ENCODE data around the gene ARSG. TPM values are rescaled to one million over a fixed set of nuclear protein-coding genes. Genes with fewer than 3 reads are reported as not detected.

Gene ARSG
- total and polyA plus RNA-seq, 4 donors = 1.5 to 5.4 (median 2.3) TPM

GRCh38 chr17:68294196-68294555 lies 2.9 kb downstream of the ARSG start:
- TF ChIP-seq TAF1 (conservative IDR thresholded peaks at IDR 0.05) (no peak), ZBTB33 (IDR thresholded peaks at IDR 0.05) (no peak), HNF4A (conservative IDR thresholded peaks at IDR 0.05) (no peak)
- H3K4me3 ChIP-seq (ENCODE audit: low read depth in 1 of 3, low read length in 3 of 3) = no peak overlapping the region
- no peaks in the 10 kb centered on the region for H3K9me3 ChIP-seq (ENCODE audit: control insufficient read depth in 4 of 4, low read length in 3 of 4)
- H3K9ac ChIP-seq (ENCODE audit: low read depth in 1 of 2, low read length in 2 of 2) = no peak overlapping the region
- WGBS = 92% methylated on average over 3 of the region's 3 CpGs
- DNase-seq (ENCODE audit: low spot score) = no peak
- H3K27me3 ChIP-seq (ENCODE audit: control insufficient read depth in 4 of 4, insufficient read depth in 4 of 4, low read length in 3 of 4) = no peaks in the 10 kb centered on the region
- H3K36me3 ChIP-seq (ENCODE audit: control insufficient read depth in 4 of 4, insufficient read depth in 3 of 4, low read depth in 1 of 4, low read length in 3 of 4) = no peaks in the 10 kb centered on the region
- peaks cover 5 to 22% (median 15%) of the 10 kb centered on the region in 4 donors for H3K4me1 ChIP-seq (ENCODE audit: control insufficient read depth in 4 of 4, insufficient read depth in 4 of 4, low read length in 3 of 4)
- no peak overlapping the region for H3K27ac ChIP-seq (ENCODE audit: low read depth in 1 of 2, low read length in 2 of 2)

DNA sequence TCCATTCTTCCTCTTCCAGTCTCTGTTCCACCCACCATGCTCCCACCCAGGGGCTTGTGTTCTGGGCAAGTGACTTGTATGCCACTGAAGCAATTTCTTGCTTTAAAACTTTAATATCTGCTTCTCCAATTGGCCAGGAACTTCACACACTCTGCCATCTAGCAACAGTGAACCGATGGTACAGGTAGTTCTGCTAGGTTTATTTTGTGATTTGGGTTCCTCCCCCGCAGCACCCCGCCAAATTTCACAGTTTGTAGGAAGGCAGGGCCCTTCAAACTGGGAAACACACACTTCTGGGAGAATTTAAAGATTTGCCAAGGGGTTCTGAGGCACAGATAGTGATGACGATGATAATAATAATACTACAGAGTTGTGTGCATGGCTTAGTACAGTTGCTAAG lies 3.3 kb downstream of the ARSG start:
- Histone ChIP-seq H3K9ac (ENCODE audit: low read depth in 1 of 2, low read length in 2 of 2) (no peak overlapping the region), H3K4me3 (ENCODE audit: low read depth in 1 of 3, low read length in 3 of 3) (no peak overlapping the region), H3K36me3 (ENCODE audit: control insufficient read depth in 4 of 4, insufficient read depth in 3 of 4, low read depth in 1 of 4, low read length in 3 of 4) (no peaks in the 10 kb centered on the region), H3K27me3 (ENCODE audit: control insufficient read depth in 4 of 4, insufficient read depth in 4 of 4, low read length in 3 of 4) (no peaks in the 10 kb centered on the region), H3K9me3 (ENCODE audit: control insufficient read depth in 4 of 4, low read length in 3 of 4) (no peaks in the 10 kb centered on the region), H3K27ac (ENCODE audit: low read depth in 1 of 2, low read length in 2 of 2) (no peak overlapping the region), H3K4me1 (ENCODE audit: control insufficient read depth in 4 of 4, insufficient read depth in 4 of 4, low read length in 3 of 4) (peaks cover 5 to 22% (median 15%) of the 10 kb centered on the region in 4 donors)
- TF ChIP-seq ZBTB33 (IDR thresholded peaks at IDR 0.05) (no peak), CTCF (IDR thresholded peaks at IDR 0.05; ENCODE audit: low read depth, low read length, missing input control) (no peak), TAF1 (conservative IDR thresholded peaks at IDR 0.05) (no peak), NR2F2 (IDR thresholded peaks at IDR 0.05) (no peak), HNF4A (conservative IDR thresholded peaks at IDR 0.05) (no peak), JUND (IDR thresholded peaks at IDR 0.05) (no peak), EGR1 (IDR thresholded peaks at IDR 0.05; ENCODE audit: low read depth in 2 of 2) (no peak), GABPA (IDR thresholded peaks at IDR 0.05 in 1 of 2, conservative IDR thresholded peaks at IDR 0.05 in 1 of 2) (no peak), FOXA1 (IDR thresholded peaks at IDR 0.05) (no peak), RXRA (IDR thresholded peaks at IDR 0.05) (no peak), FOXA2 (IDR thresholded peaks at IDR 0.05) (no peak), SP1 (IDR thresholded peaks at IDR 0.05) (no peak), HNF4G (IDR thresholded peaks at IDR 0.05) (no peak), RAD21 (IDR thresholded peaks at IDR 0.05) (no peak), YY1 (IDR thresholded peaks at IDR 0.05) (no peak)
- TF ChIP-seq, protein P1, sequence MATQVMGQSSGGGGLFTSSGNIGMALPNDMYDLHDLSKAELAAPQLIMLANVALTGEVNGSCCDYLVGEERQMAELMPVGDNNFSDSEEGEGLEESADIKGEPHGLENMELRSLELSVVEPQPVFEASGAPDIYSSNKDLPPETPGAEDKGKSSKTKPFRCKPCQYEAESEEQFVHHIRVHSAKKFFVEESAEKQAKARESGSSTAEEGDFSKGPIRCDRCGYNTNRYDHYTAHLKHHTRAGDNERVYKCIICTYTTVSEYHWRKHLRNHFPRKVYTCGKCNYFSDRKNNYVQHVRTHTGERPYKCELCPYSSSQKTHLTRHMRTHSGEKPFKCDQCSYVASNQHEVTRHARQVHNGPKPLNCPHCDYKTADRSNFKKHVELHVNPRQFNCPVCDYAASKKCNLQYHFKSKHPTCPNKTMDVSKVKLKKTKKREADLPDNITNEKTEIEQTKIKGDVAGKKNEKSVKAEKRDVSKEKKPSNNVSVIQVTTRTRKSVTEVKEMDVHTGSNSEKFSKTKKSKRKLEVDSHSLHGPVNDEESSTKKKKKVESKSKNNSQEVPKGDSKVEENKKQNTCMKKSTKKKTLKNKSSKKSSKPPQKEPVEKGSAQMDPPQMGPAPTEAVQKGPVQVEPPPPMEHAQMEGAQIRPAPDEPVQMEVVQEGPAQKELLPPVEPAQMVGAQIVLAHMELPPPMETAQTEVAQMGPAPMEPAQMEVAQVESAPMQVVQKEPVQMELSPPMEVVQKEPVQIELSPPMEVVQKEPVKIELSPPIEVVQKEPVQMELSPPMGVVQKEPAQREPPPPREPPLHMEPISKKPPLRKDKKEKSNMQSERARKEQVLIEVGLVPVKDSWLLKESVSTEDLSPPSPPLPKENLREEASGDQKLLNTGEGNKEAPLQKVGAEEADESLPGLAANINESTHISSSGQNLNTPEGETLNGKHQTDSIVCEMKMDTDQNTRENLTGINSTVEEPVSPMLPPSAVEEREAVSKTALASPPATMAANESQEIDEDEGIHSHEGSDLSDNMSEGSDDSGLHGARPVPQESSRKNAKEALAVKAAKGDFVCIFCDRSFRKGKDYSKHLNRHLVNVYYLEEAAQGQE (IDR thresholded peaks at IDR 0.05) = no peak
- TF ChIP-seq, protein P2, sequence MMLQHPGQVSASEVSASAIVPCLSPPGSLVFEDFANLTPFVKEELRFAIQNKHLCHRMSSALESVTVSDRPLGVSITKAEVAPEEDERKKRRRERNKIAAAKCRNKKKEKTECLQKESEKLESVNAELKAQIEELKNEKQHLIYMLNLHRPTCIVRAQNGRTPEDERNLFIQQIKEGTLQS (IDR thresholded peaks at IDR 0.05) = no peak
- TF ChIP-seq, protein P3, sequence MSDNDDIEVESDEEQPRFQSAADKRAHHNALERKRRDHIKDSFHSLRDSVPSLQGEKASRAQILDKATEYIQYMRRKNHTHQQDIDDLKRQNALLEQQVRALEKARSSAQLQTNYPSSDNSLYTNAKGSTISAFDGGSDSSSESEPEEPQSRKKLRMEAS (IDR thresholded peaks at IDR 0.05) = no peak
- 90% methylated on average over 4 of the region's 4 CpGs for WGBS
- no peak for DNase-seq (ENCODE audit: low spot score)
